Iris pigment epithelial cell (primary cell): ENCODE measurements around the gene CRACR2B.

ENCODE experiments used
- DNase-seq: peaks from one replicate; pipeline ENCODE4 v3.0.0-alpha.2; 2011; ENCODE audit warnings: low read depth

Gene CRACR2B

DNA sequence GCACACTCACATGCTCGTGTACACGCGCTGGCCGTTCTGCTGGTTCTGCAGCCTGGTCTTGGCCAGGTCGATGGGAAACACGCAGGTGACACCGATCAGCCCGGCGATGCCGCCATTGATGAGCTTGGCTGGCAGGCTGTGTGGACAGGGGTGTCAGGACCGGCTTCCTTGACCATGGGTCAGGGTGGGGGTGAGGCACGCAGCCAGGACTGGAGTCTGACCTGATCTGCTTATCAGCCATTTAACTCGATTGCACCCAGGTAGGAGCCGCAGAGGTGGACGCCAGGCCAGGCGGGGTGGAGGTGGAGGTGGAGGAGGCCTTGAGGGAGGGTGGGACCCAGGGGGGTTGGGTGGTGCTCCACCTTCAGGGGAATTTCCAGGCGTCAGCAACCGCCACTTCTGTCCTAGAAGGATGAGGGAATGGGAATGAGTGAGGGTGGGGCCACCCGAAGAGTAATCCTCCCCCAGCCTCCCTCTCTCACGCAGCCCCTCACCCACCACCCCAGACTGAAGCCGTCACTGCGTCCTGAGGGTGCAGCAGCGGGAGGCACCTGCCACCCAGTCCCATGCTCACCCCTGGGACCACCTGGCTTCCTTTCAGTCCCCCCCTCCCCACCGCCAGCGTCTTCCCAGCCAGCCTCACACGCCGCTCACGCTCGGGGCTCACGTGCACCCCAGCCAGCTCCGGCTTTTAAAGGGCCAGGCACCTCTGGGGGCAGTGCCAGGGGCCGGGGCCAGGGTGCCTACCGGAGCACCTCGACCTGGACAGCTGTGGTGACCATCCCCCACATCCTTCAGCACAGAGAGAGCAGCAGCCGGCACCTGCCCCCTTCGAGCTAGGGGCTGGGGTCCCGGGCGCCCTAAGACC lies 32.7 kb upstream of the CRACR2B start:
- DNase-seq, result no peak

DNA sequence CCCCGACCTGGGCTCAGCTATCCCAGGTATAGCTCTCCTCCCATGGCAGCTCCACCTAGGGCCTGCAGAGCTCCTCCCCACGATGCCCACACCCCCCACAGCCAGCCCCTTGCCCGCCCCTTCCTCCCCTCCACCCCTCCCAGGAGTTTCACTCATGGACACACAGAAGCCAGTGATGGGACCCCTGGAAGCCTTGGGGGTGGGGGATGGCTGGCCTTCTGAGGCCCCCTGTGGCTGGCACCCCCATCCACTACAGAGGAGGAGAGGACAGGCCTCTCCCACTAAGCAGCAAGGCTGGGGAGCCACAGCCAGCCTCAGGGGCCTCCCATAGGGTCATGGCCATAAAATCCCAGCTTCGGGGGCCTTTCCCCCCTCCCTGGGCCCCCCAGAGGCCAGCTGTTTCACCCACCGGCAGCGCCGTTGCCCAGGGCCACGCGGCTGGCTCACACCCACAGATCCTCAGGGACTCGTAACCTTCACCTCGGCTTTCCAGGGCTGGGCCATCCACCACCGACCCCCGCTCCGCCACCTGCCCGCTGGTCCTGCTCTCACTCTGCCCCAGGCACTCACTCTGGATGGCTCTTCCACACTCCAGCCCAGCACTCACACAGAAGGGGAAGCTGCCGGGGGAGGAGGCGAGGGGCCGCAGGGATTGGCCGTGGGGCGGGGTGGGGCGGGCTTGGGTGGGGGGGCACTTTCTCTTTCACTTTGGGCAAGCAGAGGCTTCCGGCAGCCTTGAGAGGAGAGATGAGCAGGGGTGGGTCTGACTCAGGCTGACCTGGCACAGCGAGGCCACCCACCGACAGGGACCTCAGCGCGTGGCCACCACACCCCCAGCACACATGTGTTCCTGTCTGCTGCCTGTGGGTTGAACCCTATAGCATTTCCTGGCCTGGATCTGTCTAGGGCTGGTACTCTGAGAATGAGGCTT lies 31.8 kb upstream of the CRACR2B start:
- peak; percentile 87 for DNase-seq

DNA sequence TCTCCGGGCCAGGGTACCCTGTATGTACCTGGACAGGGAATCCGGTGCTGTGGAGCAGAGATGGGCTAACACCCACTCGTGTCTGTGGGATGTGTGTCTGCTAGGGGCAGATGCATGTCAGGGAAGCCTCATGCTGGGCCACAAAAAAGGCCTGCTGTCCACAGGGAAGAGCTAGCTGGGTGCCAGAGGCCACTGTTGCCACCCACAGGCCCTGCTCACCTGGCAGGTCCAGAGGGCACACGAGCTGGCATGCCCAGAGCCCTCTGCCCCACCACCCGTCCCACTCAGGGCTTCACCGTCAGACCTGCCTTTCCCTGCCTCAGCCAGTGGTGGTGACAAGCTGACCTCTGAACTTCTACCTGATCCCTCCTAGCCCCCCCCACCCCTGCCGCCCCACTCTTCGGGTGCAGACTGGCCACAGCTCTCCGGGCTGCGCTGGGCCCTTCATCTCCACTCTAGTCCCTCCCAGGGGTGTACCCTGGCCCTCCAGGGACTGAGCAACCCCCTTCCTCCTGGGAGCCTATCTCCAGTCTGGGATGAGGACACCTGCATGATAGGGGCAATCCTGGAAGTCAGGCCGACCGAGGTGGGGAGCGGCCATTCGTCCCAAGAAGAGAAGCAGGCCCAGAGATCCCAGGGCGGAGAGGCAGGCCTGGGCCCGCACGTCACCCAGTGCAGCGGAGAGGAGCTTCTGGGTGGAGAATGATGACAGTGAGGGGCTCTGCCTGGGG lies 31.0 kb upstream of the CRACR2B start:
- no peak for DNase-seq

DNA sequence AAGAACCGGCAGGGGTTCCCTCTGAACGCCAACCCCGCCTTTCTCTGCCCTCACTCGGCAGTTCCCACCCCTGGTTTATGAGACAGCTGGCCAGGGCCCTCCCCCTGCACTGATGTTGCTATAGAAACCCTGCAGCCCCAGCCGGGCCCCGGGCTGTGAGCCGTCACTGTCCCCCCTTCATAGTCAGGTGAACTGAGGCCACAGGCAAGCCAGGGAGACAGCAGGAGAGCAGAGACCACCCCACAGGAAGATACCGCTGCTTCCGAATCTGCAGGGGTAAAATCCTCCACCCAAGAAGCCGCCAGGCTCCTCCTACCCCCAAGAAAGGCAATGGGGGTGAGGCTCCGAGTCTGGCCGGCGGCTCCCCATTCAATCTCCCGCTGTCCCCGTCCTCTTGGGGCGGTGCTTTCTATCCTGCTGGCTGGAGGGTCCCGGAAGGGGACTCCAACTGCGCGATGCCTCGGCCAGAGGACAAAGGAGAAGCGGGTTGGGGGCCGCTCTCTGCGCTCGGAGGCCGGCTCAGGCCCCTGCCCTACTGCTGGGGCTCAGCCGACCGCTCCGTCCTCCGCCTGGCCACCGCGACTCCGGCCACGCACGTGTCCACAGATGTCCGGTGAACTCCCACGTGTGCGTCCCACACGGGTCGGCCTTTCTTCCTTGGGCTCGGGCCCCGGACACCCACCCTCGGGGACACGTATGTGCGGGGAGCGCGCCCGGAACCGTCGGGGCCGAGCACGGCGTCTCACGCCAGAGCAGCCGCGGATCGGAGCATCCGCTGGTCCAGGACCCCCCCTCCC lies 30.2 kb upstream of the CRACR2B start:
- DNase-seq, result peak; percentile 89

DNA sequence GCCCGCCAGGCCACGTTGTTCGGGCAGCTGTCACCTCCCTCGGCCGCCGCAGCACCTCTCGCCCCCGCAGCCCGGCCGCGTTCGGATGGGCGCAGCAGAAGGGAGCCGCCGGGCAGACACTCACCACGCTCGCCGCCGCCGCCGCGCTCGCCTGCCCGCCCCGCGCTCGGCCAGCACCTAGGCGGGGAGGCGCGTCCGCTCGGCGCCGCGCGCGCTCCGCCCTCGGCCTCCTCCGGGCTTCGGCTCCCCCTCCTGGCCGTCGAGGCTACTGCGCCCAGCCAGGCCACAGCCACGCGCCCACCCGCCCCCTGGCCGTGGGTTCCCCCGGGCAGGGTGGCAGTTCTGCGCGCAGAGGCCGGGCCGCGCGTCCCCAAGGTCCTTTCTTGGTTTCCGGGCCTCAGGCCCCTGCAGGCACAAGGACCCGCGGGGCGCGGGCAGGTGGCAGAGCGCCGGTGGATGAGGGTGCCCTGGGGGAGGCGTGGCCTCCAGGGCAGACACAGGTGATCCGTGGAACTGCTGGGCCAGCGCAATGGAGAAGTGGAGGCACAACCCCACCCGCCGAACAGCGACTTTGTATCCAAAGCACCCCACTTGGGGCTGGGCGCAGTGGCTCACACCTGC lies 29.5 kb upstream of the CRACR2B start, which contains the start of gene SLC25A22:
SLC25A22 (minus strand) TSS at position 189 of the 621 bp plus-strand sequence. CDS start 3,275 bp downstream, outside the sequence.
- peak; percentile 78 for DNase-seq

DNA sequence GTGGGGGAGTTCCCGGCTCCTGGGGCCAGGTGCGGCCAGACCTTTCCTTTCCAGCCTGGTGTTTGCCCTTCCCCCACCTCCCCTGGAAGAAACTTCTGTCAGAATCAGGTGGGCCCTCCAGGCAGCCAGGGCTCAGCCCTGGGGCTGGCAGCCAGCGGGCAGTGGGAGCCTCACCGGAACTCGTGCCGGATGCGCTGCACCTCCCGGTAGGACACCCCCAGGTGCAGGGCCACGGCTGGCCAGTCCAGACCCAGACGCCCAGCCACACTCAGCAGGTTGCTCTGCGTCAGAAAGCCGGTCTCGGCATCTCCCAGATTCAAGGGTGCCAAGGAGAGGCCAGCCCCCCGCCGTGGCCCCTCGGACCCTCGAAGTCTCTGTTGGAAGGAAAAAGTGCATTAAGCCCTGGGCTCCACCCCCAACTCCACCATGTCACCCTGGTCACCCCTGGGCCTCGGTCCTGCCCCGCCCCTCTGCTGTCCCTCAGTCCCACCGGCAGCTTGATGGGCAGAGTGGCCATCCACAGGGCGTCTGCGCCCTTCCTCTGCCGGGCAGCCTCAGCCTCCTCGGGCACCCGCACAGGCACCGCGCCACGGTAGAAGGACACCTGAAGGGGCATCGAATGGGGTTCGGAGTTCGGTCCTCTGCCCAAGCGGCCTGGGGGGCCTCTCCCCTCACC lies 27.9 kb upstream of the CRACR2B start:
- no peak for DNase-seq

DNA sequence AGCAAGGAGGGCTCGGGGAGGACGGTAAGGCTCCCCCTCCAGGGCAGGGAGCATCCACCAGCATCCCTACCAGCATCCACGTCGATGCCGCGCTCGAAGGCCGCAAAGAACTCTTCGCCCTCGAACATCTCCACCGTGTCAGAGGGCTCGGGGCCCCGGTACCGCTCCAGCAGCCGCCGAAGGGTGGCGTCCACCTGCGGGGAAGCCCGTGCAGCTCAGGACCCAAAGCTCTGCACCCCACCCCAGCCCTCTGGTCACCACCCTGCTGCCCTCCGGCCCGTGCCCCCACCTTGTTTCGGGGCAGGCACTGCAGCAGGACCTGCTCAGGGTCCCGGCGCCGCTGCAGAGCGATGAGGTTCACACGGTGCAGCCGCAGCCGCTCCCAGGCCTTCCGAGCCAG lies 27.2 kb upstream of the CRACR2B start:
- DNase-seq, result no peak

DNA sequence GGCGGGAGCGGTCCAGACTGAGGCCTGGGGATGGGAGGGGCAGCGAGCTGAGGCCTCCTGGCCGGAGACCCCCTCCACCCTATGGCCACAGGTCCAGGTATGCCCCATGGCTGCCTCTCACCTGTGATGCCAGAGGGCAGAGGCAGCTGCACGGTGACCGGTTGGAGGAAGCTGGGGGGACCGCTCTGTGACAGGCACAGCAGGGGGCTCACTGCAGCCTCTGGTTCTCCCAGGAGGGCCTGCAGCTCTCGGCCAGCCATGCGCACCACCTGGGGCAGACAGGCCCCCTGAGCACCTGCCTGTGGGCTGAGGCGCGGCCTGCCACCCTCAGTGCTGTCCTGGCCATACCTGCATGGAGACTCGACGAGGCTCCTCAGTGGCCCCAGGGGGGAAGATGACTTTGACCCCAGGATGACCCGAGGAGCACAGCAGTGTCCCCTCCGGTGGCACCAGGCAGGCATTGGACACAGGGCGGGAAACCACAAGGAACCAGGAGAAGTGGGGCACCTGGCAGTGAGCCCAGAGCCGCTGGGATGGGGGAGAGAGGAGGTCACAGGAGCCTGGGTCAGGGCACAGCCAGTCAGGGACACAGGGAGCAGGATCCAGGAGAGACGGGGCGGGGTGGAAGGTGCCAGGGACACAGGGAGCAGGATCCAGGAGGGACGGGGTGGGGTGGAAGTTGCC lies 26.5 kb upstream of the CRACR2B start:
- DNase-seq, result no peak

DNA sequence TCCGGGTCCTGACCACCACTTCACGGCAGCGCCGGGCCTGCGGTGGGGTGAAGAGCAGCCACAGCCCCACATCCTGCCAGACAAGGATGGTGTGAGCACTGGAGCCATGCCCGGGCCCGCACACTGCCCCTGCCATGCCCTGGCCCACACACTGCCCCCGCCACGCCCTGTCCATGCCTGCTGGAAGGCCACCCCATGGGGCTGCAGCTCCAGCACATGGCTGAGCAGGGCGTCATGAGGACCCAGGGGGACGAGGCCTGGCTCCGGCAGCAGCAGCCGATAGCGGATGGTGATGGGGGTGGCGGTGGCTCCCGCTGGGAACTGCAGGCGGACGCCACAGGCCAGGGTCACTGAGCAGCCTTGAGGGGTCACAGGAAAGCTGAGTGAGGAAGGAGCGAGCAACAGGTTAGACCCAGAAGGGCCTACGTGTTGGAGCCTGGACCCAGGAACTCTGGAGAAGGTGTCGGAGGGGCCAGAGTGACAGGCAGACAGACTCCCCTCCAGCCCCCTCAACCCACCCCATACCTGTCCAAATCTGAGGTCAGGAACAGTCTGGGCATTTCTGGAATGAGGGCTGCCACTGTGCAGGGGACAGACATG lies 25.6 kb upstream of the CRACR2B start:
- no peak for DNase-seq

DNA sequence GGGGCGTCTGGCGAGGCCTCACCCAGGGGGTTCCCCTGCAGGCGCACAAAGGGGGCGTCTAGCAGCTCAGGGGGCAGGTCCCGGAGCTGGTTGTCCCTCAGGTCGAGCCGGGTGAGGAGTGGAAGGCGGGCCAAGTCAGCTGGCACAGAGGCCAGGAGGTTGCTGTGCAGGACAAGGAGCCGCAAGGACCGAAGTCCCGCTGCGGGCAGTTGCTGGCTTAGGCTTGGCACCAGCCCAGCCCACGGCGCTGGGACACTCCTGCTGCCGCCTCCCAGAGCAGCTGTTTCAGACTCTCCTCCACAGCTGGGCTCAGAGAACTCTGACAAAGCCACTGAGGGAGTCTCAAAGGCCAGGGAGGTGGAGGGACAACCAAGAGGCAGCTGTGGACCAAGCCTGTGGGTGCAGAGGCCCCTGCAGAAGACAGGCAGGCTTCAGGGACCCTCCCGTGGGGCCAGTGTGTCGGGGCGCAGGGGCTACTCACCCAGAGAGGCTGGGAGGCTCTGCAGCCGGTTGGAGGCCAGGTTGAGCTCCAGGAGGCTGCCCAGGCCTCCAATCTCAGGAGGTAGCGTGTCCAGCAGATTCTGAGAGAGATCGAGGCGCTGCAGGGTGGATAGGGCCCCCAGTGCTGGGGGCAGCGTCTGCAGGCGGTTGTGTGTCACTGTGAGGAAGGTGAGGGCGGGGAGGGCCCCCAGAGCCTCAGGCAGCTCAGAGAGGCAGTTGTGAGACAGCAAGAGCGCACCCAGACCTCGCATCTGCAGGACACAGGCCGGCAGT lies 24.8 kb upstream of the CRACR2B start:
- DNase-seq, result no peak

DNA sequence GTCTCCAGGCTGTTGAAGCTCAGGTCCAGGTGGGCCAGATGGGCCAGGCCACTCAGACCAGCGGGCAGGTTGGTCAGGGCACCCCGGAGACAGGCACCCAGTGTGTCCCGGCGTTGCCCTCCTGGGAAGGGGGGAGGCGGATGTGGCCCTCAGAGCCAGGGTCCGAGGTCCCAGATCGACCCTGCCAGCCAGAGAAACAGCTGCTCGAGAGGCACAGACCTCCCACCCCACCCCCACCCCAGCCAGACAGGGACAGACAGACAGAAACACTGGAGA lies 24.3 kb upstream of the CRACR2B start:
- DNase-seq, result no peak

DNA sequence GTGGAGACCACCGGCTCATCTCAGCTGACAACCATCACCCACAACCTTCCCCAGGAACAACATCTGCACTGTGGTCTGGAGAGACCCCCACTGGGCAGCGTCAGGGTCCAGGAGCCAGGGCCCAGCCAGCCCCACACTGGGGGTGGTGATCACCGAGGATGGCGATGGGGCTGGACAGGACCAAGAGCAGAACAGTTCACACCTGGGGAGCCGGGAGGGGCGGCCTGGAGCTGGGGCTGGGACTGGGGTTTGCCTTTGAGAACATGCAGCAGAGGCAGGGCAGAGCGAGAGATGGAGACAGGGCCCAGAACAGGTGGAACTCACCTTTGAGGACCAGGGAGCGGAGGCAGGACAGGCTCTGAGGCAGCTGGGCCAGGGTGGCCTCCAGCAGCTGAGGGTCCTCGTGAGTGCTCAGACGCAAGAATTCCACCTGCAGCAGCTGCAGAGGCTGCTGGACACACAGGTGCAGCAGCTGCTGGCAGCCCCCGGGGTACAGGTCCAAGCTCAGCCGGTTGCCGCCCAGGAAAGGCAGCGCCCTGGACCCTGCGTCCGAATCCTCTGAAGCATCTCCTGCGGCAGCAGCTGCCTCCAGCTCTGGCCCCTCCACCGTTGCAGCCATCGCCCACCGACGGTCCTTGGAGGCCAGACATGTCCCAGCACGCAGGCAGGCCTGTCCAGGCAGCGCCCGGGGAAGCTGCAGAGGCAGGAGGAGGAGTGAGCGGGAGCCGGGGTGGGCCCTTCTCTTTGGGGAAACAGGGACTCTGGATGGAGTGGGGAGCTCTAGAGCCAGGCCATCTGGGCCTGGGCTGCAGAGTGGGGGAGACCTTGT lies 23.7 kb upstream of the CRACR2B start:
- no peak for DNase-seq

DNA sequence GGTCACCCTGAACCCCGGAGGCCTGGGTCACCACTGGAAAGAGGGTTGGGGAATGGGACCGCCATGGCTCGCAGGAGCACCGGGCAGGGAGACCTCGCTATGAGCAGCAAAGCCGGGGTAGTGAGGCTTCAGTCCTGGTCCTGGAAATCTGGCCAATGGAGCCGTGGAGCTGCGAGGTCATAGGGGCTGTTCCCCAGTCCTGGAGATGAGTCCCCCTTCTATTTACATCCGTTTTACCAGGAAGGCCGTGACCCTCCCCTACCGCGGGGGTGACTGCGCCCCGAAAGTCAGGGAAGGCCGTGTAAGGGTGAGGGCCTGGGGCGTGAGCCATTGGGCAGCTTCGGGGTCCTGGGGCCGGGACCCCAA lies 23.1 kb upstream of the CRACR2B start:
- no peak for DNase-seq

DNA sequence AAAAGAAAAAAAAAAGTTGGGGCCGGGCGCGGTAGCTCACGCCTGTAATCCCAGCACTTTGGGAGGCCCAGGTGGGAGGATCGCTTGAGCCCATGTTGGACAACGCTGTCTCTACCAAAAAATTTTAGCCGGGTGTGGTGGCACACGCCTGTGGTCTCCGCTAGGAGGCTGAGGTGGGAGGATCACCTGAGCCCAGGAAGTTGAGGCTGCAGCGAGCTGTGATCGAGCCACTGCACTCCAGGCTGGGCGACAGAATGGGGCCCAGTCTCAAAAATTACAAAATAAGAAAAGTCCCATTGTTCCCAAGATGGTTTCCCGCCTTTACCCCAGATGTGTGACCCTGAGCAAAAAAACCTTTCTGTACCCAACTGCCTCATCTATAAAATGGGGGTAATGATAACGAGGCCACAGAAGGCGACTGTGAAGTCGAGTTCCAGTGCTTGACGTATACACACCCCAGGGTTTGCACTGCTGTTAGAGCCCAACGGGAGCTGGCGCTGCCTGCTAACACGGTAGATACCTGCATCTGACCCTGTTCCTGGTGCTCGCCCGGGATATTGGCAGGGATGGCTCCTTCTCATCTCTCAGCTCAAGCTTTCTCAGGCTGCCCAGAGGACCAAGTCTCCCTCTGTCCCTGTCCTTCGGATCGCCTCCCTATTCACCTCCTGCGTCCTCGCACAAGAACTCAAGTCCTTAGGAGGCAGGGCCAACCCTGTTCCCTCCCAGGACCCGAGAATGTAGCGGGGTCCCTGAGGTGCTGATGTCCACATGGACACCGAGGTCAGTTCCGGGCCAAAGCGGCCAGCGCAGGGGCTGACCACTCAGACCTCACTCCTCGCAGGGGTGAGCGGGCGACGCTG lies 19.1 kb upstream of the CRACR2B start:
- no peak for DNase-seq

DNA sequence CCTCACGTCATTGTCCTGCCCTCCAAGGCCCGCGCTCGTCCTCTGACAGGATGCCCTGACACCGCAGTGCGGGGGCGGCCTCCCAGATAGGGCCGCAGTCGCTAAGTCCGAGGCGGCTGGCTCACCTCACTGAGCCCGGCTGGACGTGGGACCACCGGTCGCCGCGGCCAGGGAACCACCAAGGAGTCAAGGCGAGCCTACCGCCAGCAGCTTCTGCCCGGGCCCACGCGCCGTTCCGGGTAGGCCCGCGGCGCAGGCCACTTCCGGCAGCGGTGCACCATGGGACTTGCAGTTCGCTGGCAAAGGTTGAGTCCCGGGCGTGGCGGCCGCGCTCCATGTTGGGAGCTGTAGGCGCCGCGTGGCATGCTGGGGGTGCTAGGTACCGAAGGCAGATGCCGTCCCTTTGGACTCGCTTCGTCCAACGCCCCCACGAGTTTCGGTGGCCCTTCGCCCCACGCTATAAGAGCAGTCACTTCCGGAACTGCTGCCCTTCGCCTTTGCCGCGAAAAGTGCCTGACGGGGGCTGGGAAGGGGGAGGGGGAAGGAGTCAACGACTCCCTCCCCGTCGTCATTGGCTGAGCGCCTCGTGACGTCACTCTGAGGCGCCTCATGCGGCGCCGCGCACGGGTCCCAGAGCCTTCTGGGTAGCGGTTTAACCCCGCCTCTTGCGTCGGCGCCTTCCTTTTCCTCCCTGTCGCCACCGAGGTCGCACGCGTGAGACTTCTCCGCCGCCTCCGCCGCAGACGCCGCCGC lies 18.3 kb upstream of the CRACR2B start, which contains the start of gene RPLP2:
RPLP2 (plus strand) TSS at position 681 of the 753 bp plus-strand sequence. CDS start 268 bp downstream, outside the sequence.
- peak; percentile 97 for DNase-seq

DNA sequence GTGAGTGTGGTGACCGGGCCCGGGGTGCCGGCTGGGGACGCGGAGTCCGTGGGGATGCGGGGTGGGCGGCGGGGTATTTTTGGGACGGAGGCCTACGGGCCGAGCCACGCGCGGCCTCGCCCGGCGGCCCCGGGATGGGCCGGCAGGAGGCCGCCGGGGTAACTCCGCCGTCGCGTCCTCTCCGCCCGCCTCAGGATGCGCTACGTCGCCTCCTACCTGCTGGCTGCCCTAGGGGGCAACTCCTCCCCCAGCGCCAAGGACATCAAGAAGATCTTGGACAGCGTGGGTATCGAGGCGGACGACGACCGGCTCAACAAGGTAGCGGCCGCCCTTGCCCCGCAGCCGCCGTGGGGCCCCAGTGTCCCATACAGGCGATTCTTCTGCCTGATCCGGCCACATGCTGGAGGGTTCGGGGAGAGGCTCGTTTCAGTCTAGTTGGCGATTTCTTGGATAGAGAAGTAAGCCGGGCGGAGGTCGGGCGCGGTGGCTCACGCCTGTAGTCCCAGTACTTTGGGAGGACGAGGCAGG lies 17.6 kb upstream of the CRACR2B start:
- DNase-seq, result no peak
